Smooth muscle cell (in vitro differentiated cells): ENCODE measurements around the gene PDGFB. TPM values are rescaled to one million over a fixed set of nuclear protein-coding genes. Genes with fewer than 3 reads are reported as not detected.

Experiments used
- DNase-seq: peaks from one replicate; lab custom pipeline; 2025; ENCODE audit not compliant: unreplicated experiment; lab: John Stamatoyannopoulos, UW
- H2AFZ ChIP-seq: fragments of 200-600 bp; sonication (generic); 2 replicates; pipeline ENCODE4 v1.6.0; 2016; ENCODE audit warnings: antibody characterized with exemption, low read depth, mild to moderate bottlenecking
- H3F3A ChIP-seq: fragments of 200-600 bp; sonication (generic); 2 replicates; pipeline ENCODE4 v1.6.0; 2017; ENCODE audit warnings: antibody characterized with exemption, low read depth
- H3K27ac ChIP-seq: fragments of 200-600 bp; sonication (generic); 2 replicates; pipeline ENCODE4 v1.5.1; 2016; ENCODE audit warnings: low read depth, mild to moderate bottlenecking
- H3K27me3 ChIP-seq: fragments of 200-600 bp; sonication (generic); 2 replicates; pipeline ENCODE4 v1.6.1; 2016; ENCODE audit warnings: low read depth, mild to moderate bottlenecking
- H3K36me3 ChIP-seq: fragments of 200-600 bp; sonication (generic); 2 replicates; pipeline ENCODE4 v1.5.1; 2016; ENCODE audit warnings: low read depth
- H3K4me1 ChIP-seq: fragments of 200-600 bp; sonication (generic); 2 replicates; pipeline ENCODE4 v1.5.1; 2016; ENCODE audit warnings: low read depth
- H3K4me2 ChIP-seq: fragments of 200-600 bp; sonication (generic); 2 replicates; pipeline ENCODE4 v1.6.0; 2016; ENCODE audit warnings: mild to moderate bottlenecking
- H3K4me3 ChIP-seq: fragments of 200-600 bp; sonication (generic); 2 replicates; pipeline ENCODE4 v1.5.1; 2016; ENCODE audit warnings: mild to moderate bottlenecking
- H3K79me2 ChIP-seq: fragments of 200-600 bp; sonication (generic); 2 replicates; pipeline ENCODE4 v1.6.0; 2016; ENCODE audit warnings: low read depth, mild to moderate bottlenecking
- H3K9ac ChIP-seq: fragments of 200-600 bp; sonication (generic); 2 replicates; pipeline ENCODE4 v1.6.0; 2016; ENCODE audit warnings: low read depth
- H3K9me3 ChIP-seq: fragments of 200-600 bp; sonication (generic); replicated peaks from 2 replicates; pipeline ENCODE4 v1.5.1; 2016; ENCODE audit warnings: low read depth
- H4K20me1 ChIP-seq: fragments of 200-600 bp; sonication (generic); 2 replicates; pipeline ENCODE4 v1.6.0; 2016; ENCODE audit warnings: low read depth
- CTCF ChIP-seq: fragments of 200-600 bp; sonication (generic); IDR thresholded peaks from 2 replicates; pipeline ENCODE4 v1.5.1; 2017; ENCODE audit warnings: borderline replicate concordance, mild to moderate bottlenecking, antibody characterized with exemption; ENCODE audit not compliant: insufficient read depth, poor library complexity, severe bottlenecking
- WGBS: methylation state at CpG from one replicate; pipeline ENCODE4 v1.1.7; 2016; ENCODE audit warnings: low lambda C conversion rate; 5-methylcytosine and 5-hydroxymethylcytosine counted together
- polyA plus RNA-seq: library from polyadenylated mRNA; unstranded; fragments of >200 nt; fragmentation: Nextera tagmentation; extraction: Ambion mirVana; gene quantifications from 2 replicates; pipeline ENCODE4 v1.2.1, GENCODE V29; 2016
- total RNA-seq: library from RNA; depleted of rRNA; stranded (reverse); fragments of >200 nt; gene quantifications from 2 replicates; pipeline ENCODE4 v1.2.3, GENCODE V29; 2014

The PDGFB gene
- total and polyA plus RNA-seq, 2 experiments from 2014 or later, result 0.31 to 2.1 TPM

GRCh38 chr22:39263626-39264348 lies 19.0 kb upstream of the PDGFB start:
- 95% methylated on average over 10 of the region's 10 CpGs for WGBS

GRCh38 chr22:39259666-39260065 lies 14.9 kb upstream of the PDGFB start:
- H3K36me3 ChIP-seq, result no peaks in the 10 kb centered on the region
- H2AFZ ChIP-seq, result no peak overlapping the region
- no peak overlapping the region for H3K27ac ChIP-seq
- no peak overlapping the region for H3K4me3 ChIP-seq
- WGBS, result 84% methylated on average over 4 of the region's 4 CpGs
- TF ChIP-seq CTCF, result no peak
- H3K9me3 ChIP-seq, result no peaks in the 10 kb centered on the region
- H3K9ac ChIP-seq, result no peak overlapping the region
- H3K27me3 ChIP-seq, result no peaks in the 10 kb centered on the region
- H3F3A ChIP-seq, result peaks cover 4% of the 10 kb centered on the region
- no peaks in the 10 kb centered on the region for H4K20me1 ChIP-seq
- H3K4me2 ChIP-seq, result no peak overlapping the region
- no peaks in the 10 kb centered on the region for H3K79me2 ChIP-seq
- DNase-seq, result no peak
- H3K4me1 ChIP-seq, result peaks cover 6% of the 10 kb centered on the region

More at GRCh38 chr22:39263626-39264348, 19.0 kb upstream of the PDGFB start:
- no peak for DNase-seq
- no peak overlapping the region for H3K4me2 ChIP-seq
- no peaks in the 10 kb centered on the region for H3K36me3 ChIP-seq
- H2AFZ ChIP-seq, result no peak overlapping the region
- H3K9ac ChIP-seq, result no peak overlapping the region
- H3K4me1 ChIP-seq, result no peaks in the 10 kb centered on the region
- no peaks in the 10 kb centered on the region for H3K27me3 ChIP-seq
- no peaks in the 10 kb centered on the region for H3K79me2 ChIP-seq
- no peak for TF ChIP-seq CTCF
- H4K20me1 ChIP-seq, result no peaks in the 10 kb centered on the region
- H3K9me3 ChIP-seq, result no peaks in the 10 kb centered on the region
- no peak overlapping the region for H3K27ac ChIP-seq
- no peaks in the 10 kb centered on the region for H3F3A ChIP-seq
- H3K4me3 ChIP-seq, result no peak overlapping the region

GRCh38 chr22:39257901-39258475 lies 13.2 kb upstream of the PDGFB start:
- Histone ChIP-seq H3K27me3 (no peaks in the 10 kb centered on the region), H4K20me1 (no peaks in the 10 kb centered on the region), H3K4me1 (peaks cover 6% of the 10 kb centered on the region), H3K27ac (no peak overlapping the region), H2AFZ (no peak overlapping the region), H3K9ac (no peak overlapping the region), H3K79me2 (no peaks in the 10 kb centered on the region), H3F3A (peaks cover 4% of the 10 kb centered on the region), H3K36me3 (no peaks in the 10 kb centered on the region), H3K4me3 (no peak overlapping the region), H3K4me2 (no peak overlapping the region), H3K9me3 (no peaks in the 10 kb centered on the region)
- TF ChIP-seq CTCF, result no peak
- WGBS, result 77% methylated on average over 16 of the region's 16 CpGs
- DNase-seq, result no peak
